Measurements from ENCODE around the gene NCR3LG1.

NCR3LG1 gene

DNA sequence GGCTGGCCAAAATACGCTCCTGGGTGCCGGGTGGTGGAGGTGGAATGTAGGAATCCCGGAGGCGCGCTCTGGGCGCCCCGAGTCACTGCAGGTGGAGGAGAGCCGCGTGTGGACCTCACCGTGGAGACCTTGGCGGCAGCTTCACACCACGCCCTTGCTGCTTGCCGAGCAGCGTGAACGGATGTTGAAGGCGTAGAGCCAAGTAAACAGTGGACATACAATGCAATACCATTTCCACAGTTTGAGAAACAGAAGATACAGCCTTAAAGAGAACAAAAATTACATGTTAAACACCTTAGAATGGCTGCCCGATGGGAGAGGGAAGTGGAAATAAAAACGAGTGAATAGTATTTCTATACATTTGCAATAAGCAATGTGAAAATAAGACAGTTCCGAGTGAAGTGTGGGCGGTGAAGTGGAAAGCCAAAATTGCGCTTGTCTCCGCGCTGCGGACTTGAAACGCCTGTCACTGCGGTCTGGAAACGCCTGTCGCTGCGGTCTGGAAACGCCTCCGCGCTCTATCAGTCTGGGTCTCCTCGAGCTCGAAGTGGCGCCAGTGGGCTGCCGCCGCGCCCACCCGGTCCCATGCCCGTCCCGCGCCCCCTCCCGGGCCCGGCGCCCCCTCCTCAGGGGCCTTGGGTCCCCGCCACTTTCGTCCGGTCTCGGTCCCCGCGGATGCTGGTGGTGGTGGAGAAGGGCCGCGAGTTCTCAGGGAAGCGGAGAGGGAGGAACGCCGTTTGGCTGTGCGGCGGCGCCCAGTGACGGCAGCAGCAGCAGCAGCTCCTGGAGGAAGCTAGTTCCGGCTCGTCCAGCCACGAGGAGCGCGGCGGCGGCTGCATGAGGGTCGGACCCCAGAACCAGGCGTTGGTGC is 1.6 kb downstream of the NCR3LG1 start:
- no peaks in the 10 kb centered on the region; the same call in none of the 2 replicates for H3K36me3 ChIP-seq (replicated peaks)
- H3K27me3 ChIP-seq (ENCODE audit: low read depth): no peaks in the 10 kb centered on the region
- no peaks in the 10 kb centered on the region for H3K9me3 ChIP-seq
- in situ Hi-C loops (cut with MboI; ENCODE audit: low sequenced_read_pairs): no loop called here
- H3K4me1 ChIP-seq: peaks cover 10% of the 10 kb centered on the region
- H3K4me3 ChIP-seq: peak overlapping the region; percentile 41
- DNase-seq (ENCODE audit: low spot score in 2 of 2): peak; percentile 67 to 86

DNA sequence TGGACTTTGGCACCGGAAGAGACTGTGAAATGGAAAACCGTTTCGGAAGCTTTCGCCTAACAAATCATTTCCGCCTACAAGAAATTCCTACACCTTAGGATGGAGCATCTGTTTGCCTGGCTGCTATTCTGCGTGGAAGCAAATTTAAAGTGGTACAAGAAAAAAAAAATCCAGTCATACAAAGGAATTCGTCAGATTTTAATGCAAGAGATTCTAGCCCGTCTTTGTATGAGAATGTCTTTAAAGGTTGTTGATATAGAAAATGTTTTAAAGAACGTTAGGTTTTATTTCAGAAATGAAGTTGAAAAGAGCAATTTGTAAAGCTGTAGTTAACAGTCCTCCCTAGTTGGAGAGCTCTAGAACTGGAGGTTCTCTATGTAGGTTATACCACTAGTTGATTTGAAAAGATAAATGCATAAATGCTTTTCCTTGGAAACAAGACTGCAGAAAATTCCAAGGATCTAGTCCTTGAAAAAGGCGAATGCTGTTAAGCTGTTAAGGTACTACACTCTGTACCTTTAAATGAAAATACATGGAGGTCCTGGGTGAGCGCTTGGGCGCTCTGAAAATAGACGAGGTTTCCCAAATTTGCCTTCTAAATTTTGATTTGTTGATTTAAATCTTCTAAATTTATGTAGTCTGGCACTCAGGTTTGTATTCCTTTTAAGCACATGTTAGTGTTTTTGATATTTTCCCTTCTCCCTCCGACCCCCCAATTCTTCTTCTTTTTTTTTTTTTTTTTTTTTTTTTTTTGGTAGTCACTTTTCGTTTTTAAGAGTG is 2.4 kb downstream of the NCR3LG1 start:
- Histone ChIP-seq H3K4me3 (peak overlapping the region; percentile 41), H3K27me3 (ENCODE audit: low read depth) (no peaks in the 10 kb centered on the region), H3K9me3 (no peaks in the 10 kb centered on the region), H3K36me3 (replicated peaks) (peaks cover under 1% of the 10 kb centered on the region), H3K4me1 (peaks cover 10% of the 10 kb centered on the region)
- in situ Hi-C loops (cut with MboI; ENCODE audit: low sequenced_read_pairs): no loop called here
- DNase-seq (ENCODE audit: low spot score in 2 of 2): peak in 1 of 2 experiments; percentile 19

DNA sequence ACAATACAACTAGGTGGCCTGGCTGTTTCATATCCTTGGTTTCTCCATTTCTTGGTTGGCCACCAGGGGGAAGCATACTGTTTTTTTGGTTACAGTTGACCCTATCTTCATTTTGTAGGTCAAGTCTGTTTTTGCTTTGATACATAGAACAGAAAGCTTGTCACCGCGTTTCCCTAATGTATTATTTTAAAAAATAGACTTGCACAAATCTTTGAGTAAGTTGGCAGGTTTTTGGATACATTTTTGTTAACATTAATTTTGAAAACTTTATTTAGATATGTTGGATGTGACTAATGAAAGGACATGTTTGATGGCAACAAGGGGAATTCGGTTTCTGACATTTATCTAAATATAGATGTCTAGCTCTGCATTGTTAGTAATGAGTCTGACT is 3.0 kb downstream of the NCR3LG1 start:
- in situ Hi-C loops (cut with MboI; ENCODE audit: low sequenced_read_pairs): no loop called here
- Histone ChIP-seq H3K9me3 (no peaks in the 10 kb centered on the region), H3K4me3 (no peak overlapping the region), H3K27me3 (ENCODE audit: low read depth) (no peaks in the 10 kb centered on the region), H3K4me1 (peaks cover 10% of the 10 kb centered on the region), H3K36me3 (replicated peaks) (peaks cover 3% of the 10 kb centered on the region)
- peak; percentile 77 to 87 for DNase-seq (ENCODE audit: low spot score in 2 of 2)

DNA sequence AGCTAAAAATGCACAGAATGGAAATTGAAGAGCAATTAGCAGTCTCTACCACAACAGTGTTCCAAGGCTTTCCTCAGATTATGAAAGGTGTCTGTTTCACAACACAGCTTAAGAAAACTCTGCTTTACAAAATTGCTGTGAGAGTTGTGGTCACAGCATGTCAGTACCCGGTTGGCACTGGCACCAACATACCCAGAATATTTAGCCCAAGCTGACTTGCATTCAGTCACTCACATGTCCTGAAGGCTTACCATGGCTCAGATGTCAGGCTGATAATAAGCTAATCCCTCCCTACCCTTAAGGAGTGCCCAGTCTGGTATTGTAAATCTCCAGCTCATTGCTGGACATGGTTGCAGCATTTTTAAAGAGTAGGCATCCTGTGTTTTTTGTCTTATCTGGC is 14.9 kb downstream of the NCR3LG1 start:
- no peak for DNase-seq (ENCODE audit: low spot score in 2 of 2)
- Histone ChIP-seq H3K4me3 (no peak overlapping the region), H3K4me1 (no peaks in the 10 kb centered on the region), H3K9me3 (peaks cover 17% of the 10 kb centered on the region), H3K36me3 (replicated peaks) (peaks cover 43% of the 10 kb centered on the region), H3K27me3 (ENCODE audit: low read depth) (no peaks in the 10 kb centered on the region)
- in situ Hi-C loops (cut with MboI; ENCODE audit: low sequenced_read_pairs): no loop called here

DNA sequence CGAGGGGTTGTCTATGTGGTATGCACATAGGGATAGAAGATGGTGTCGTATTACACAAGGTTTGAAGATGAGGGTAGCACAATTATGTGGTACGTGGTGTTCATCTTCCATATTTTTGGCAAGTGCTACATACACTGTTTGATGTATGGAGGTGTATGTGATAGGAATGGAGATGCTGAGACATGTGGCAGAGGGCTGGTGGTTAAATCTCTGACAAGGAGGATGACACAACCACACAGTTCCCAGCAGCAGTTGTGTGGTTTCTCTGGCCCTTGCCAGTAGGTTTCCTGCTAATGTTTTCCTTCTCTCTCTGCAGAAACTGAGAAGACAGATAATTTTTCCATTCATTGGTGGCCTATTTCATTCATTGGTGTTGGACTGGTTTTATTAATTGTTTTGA is 17.0 kb downstream of the NCR3LG1 start:
- no peaks in the 10 kb centered on the region for H3K4me1 ChIP-seq
- H3K36me3 ChIP-seq (replicated peaks): peaks cover 62% of the 10 kb centered on the region
- no peak for DNase-seq (ENCODE audit: low spot score in 2 of 2)
- no peak overlapping the region for H3K4me3 ChIP-seq
- no peaks in the 10 kb centered on the region for H3K27me3 ChIP-seq (ENCODE audit: low read depth)
- peaks cover 28% of the 10 kb centered on the region for H3K9me3 ChIP-seq
- in situ Hi-C loops (cut with MboI; ENCODE audit: low sequenced_read_pairs): no loop called here

DNA sequence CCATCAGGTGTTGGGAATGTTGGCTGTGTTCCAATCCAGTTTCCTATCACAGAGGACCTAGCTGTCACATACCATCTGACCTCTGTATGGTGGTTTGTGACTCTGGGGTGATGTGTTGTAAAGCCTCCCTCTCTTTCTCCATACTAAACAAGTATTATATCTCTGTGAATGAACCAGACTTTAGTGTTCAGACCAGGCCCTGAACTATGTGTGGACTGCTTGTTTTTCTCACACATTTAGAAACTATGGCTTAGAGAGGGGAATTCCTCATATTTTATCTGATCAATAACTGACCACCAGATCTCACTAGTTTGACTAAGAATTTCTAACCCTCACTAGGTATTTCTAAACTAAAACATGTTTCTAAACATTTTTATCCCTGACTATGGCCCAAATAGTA is 17.5 kb downstream of the NCR3LG1 start:
- Histone ChIP-seq H3K36me3 (replicated peaks) (peaks cover 65% of the 10 kb centered on the region), H3K4me1 (no peaks in the 10 kb centered on the region), H3K27me3 (ENCODE audit: low read depth) (no peaks in the 10 kb centered on the region), H3K9me3 (peaks cover 28% of the 10 kb centered on the region), H3K4me3 (no peak overlapping the region)
- no peak for DNase-seq (ENCODE audit: low spot score in 2 of 2)
- in situ Hi-C loops (cut with MboI; ENCODE audit: low sequenced_read_pairs): no loop called here

DNA sequence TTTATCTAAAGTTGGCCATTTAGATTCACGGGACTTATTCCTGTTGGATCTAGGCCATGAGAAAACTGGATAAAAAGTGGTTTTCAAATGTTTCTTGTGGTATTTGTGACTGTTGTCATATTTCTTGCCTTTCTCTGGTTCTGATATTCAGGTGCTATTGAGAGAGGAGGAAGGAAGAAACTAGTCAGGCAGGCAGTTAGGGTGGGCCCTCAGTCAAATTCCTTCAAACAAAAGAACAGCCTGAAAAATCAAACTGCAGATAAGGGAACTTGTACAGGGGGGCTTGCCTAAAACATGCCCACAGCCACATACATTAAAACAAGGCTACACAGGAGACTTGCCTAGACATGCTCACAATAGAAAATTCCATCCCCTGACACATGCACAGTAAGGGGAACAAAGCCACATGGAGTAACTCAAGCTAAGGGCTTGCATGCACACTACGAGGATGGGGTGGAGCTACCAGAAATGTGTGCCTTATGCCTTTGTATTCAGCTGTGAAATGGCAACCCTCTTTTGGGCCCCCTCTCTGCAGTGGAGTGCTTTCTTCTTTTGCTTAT is 18.2 kb downstream of the NCR3LG1 start:
- no peak overlapping the region for H3K4me3 ChIP-seq
- H3K9me3 ChIP-seq: peaks cover 28% of the 10 kb centered on the region
- no peaks in the 10 kb centered on the region for H3K4me1 ChIP-seq
- peaks cover 69% of the 10 kb centered on the region for H3K36me3 ChIP-seq (replicated peaks)
- in situ Hi-C loops (cut with MboI; ENCODE audit: low sequenced_read_pairs): no loop called here
- no peak for DNase-seq (ENCODE audit: low spot score in 2 of 2)
- H3K27me3 ChIP-seq (ENCODE audit: low read depth): no peaks in the 10 kb centered on the region

DNA sequence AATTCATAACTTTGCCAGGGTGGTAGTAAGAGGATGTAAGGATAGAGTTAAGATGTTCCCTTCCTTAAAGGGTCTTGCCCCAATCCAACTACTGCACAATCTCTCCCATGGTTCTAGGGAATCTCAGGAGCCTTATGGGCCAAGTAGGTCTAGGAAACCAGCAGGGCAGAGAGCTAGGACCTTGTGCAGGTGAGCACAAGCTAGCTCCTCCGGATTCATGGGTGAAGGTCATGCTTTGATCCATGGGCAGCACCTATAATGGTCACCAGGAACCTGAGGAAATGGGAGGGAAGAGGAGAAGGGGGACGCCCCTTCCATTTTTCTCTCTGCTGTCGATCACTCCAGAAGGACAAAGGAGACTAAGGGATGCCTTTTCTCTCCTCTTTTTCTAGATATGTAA is 20.0 kb downstream of the NCR3LG1 start:
- H3K4me3 ChIP-seq: no peak overlapping the region
- no peak for DNase-seq (ENCODE audit: low spot score in 2 of 2)
- H3K9me3 ChIP-seq: peaks cover 28% of the 10 kb centered on the region
- H3K4me1 ChIP-seq: no peaks in the 10 kb centered on the region
- H3K27me3 ChIP-seq (ENCODE audit: low read depth): no peaks in the 10 kb centered on the region
- H3K36me3 ChIP-seq (replicated peaks): peaks cover 69% of the 10 kb centered on the region
- in situ Hi-C loops (cut with MboI; ENCODE audit: low sequenced_read_pairs): no loop called here

DNA sequence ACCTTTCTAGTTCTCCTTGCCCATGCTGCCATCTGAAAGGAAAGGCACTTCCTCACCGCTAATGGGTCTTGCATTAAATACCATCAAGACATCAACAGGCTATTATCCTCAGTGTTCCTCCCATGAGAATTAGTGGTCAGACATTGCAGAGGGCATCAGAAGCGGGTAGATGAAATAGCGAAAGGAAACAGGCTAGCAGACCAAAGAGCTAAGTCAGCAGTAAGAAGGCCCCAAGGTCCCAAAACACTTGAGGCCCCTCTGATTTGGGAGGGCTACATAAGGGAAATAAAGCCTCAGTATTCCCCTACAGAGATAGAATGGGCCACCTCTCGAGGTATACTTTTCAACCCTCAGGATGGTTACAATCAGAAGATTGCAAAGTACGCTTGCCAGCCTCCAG is 23.9 kb downstream of the NCR3LG1 start:
- Histone ChIP-seq H3K36me3 (replicated peaks) (peaks cover 31% of the 10 kb centered on the region), H3K4me3 (no peak overlapping the region), H3K9me3 (peaks cover 17% of the 10 kb centered on the region), H3K27me3 (ENCODE audit: low read depth) (no peaks in the 10 kb centered on the region), H3K4me1 (no peaks in the 10 kb centered on the region)
- in situ Hi-C loops (cut with MboI; ENCODE audit: low sequenced_read_pairs): no loop called here
- DNase-seq (ENCODE audit: low spot score in 2 of 2): no peak

DNA sequence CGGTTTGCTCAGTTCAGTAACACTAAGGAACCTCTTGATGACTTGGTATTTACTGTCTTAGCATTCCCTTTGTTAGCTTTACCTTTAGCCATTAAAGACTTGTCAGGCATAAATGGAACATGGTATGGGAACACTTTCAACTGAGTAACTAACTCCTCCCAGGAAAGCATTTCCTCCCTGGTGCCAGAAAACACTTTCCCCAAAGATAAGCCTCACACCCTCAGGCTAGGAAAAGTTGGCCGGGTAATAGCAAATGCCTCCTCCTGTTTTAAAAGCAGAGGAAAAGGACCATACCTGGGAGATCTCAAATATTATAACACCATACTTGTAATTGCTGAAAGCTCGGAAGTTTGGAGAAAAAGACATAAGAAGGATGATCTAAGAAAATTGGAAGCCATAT is 24.9 kb downstream of the NCR3LG1 start:
- peaks cover 26% of the 10 kb centered on the region for H3K36me3 ChIP-seq (replicated peaks)
- DNase-seq (ENCODE audit: low spot score in 2 of 2): no peak
- H3K27me3 ChIP-seq (ENCODE audit: low read depth): no peaks in the 10 kb centered on the region
- in situ Hi-C loops (cut with MboI; ENCODE audit: low sequenced_read_pairs): no loop called here
- H3K4me3 ChIP-seq: no peak overlapping the region
- H3K9me3 ChIP-seq: peaks cover 11% of the 10 kb centered on the region
- H3K4me1 ChIP-seq: no peaks in the 10 kb centered on the region

DNA sequence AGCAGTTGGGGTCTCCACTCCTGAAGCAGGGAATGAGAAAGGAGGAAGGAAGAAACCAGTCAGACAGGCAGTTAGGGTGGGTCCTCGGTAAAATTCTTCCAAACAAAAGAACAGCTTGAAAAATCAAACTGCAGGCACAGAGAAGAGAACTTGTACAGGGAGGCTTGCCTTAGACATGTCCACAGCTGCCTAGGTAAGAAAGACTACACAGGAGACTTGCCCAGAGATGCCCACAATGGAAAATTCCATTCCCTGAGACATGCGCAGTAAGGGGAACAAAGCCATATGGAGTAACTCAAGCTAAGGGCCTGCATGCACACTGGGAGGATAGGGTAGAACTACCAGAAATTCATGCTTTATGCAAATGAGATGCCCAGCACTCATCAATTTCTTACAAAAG is 27.1 kb downstream of the NCR3LG1 start:
- in situ Hi-C loops (cut with MboI; ENCODE audit: low sequenced_read_pairs): no loop called here
- Histone ChIP-seq H3K9me3 (no peaks in the 10 kb centered on the region), H3K4me3 (no peak overlapping the region), H3K4me1 (no peaks in the 10 kb centered on the region), H3K27me3 (ENCODE audit: low read depth) (no peaks in the 10 kb centered on the region), H3K36me3 (replicated peaks) (peaks cover 7% of the 10 kb centered on the region)
- no peak for DNase-seq (ENCODE audit: low spot score in 2 of 2)

DNA sequence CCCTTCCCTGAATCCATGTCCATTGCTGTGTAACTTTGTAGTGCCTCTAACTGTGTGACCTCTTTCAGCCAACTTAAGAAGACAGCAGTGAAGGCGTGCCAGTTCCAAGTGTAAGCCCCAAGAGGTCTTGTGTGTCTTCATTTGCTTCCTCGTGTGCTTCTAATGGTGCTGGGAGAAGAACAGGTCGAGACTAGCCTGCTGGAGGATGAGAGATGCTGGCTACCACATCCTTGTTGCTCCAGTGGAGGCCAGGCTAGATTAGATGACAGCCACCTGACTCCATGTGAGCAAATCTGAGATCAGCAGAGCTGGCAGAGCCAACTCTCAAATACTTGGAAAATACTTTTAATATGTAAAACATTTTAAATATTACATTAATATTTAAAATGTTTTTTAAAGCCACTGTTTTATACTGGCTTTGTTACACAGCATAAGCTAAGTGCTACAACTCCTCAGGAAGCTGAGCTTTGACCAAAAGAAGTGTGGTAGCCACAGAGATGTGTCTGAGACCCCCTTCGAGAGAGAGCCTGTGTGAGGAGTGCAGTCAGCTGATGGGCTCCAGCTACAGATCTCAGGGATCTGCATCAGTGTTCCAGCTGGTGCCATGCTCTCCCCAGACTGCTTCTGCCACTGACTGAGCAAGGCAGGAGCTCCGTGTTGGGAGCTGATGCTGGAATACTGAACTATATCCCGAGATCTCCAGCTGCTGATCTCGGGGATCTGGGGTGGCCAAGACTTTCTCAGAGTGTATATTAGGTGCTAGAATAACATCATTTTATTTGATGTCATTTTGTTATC is 28.0 kb downstream of the NCR3LG1 start:
- Histone ChIP-seq H3K4me3 (no peak overlapping the region), H3K36me3 (replicated peaks) (peaks cover 3% of the 10 kb centered on the region; the same call in 1 of the 2 replicates), H3K27me3 (ENCODE audit: low read depth) (no peaks in the 10 kb centered on the region), H3K4me1 (no peaks in the 10 kb centered on the region), H3K9me3 (no peaks in the 10 kb centered on the region)
- DNase-seq (ENCODE audit: low spot score in 2 of 2): no peak
- in situ Hi-C loops (cut with MboI; ENCODE audit: low sequenced_read_pairs): loop anchor here (10.0 kb wide), 1 partner anchor 145 kb away; no protein-coding TSS in a partner anchor

DNA sequence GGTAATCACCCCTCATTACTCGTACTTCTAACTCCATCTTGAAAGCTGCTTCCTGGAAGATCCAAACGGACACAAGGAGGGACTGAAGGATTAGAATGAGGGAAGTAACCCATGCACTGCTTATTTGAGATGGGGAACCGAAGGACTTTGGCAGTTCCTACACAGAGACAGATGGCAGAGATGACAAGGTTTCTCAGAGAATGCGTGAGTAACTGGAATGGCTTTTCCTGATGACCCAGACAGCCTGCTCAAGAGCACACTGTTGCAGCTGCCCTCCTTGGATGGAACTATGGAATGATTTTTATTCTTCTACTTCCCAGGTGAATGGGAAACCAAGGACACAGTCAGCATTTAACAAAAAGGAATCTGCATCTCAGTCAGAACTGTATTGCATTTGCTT is 29.6 kb downstream of the NCR3LG1 start:
- in situ Hi-C loops (cut with MboI; ENCODE audit: low sequenced_read_pairs): loop anchor here (10.0 kb wide), 1 partner anchor 144 kb away; no protein-coding TSS in a partner anchor
- Histone ChIP-seq H3K9me3 (no peaks in the 10 kb centered on the region), H3K27me3 (ENCODE audit: low read depth) (no peaks in the 10 kb centered on the region), H3K4me3 (no peak overlapping the region), H3K4me1 (no peaks in the 10 kb centered on the region), H3K36me3 (replicated peaks) (peaks cover 3% of the 10 kb centered on the region; the same call in 1 of the 2 replicates)
- no peak for DNase-seq (ENCODE audit: low spot score in 2 of 2)
